PFSK-1 (cell line): ENCODE results near the gene POU3F1.

ENCODE experiments used
- FOXP2 ChIP-seq: optimal IDR thresholded peaks from 2 replicates; pipeline ENCODE3; 2011; ENCODE audit warnings: borderline replicate concordance, control low read depth, inconsistent platforms; ENCODE audit not compliant: insufficient read depth; ENCODE audit errors: extremely low read length, extremely low read depth
- POLR2AphosphoS5 ChIP-seq: IDR thresholded peaks from 2 replicates; pipeline ENCODE4 v1.6.1; 2012; ENCODE audit warnings: low read depth, mild to moderate bottlenecking, control low read depth, low read length, moderate library complexity
- REST ChIP-seq, 2 experiments: IDR thresholded peaks; 2 replicates each; pipeline versions ENCODE4 v1.6.1 to v1.8.0; 2011 to 2012; ENCODE audit warnings: low read depth in 2 of 2, low read length in 2 of 2, control low read depth in 1 of 2, inconsistent platforms in 1 of 2, mild to moderate bottlenecking in 1 of 2, moderate library complexity in 1 of 2; ENCODE audit not compliant: insufficient read depth in 1 of 2
- SIN3A ChIP-seq: IDR thresholded peaks from 2 replicates; pipeline ENCODE4 v1.6.1; 2012; ENCODE audit warnings: mild to moderate bottlenecking, low read length, moderate library complexity, borderline replicate concordance; ENCODE audit not compliant: insufficient read depth
- TAF1 ChIP-seq: IDR thresholded peaks from 2 replicates; pipeline ENCODE4 v1.6.1; 2012; ENCODE audit warnings: low read length, control low read depth, borderline replicate concordance; ENCODE audit not compliant: insufficient read depth

The POU3F1 gene

GRCh38 chr1:37997256-37998088 is 49.1 kb downstream of the POU3F1 start:
- TF ChIP-seq TAF1 (no peak), REST (IDR thresholded peaks at IDR 0.05; ENCODE audit: insufficient read depth in 1 of 2, low read depth in 2 of 2, low read length in 2 of 2) (no peak), SIN3A (no peak), FOXP2 (no peak), POLR2AphosphoS5 (no peak)

GRCh38 chr1:37995751-37996345 is 50.7 kb downstream of the POU3F1 start:
- no peak; the same call in 1 of the 2 replicates for TF ChIP-seq POLR2AphosphoS5
- no peak for TF ChIP-seq TAF1
- TF ChIP-seq REST (IDR thresholded peaks at IDR 0.05; ENCODE audit: insufficient read depth in 1 of 2, low read depth in 2 of 2, low read length in 2 of 2): no peak
- TF ChIP-seq SIN3A: no peak
- TF ChIP-seq FOXP2: peak; percentile 66

GRCh38 chr1:37994886-37995566 is 51.6 kb downstream of the POU3F1 start:
- TF ChIP-seq FOXP2: no peak
- TF ChIP-seq SIN3A: no peak
- TF ChIP-seq POLR2AphosphoS5: no peak
- no peak for TF ChIP-seq TAF1
- TF ChIP-seq REST (IDR thresholded peaks at IDR 0.05; ENCODE audit: insufficient read depth in 1 of 2, low read depth in 2 of 2, low read length in 2 of 2): no peak
